Measurements from ENCODE around the gene ZNF763.

The ZNF763 gene

GRCh38 chr19:11963566-11964355 lies 1.1 kb upstream of the ZNF763 start:
- no peak overlapping the region for H3K4me3 ChIP-seq (ENCODE audit: low read length)
- peak; percentile 59 for DNase-seq (ENCODE audit: low read depth)

GRCh38 chr19:11964496-11964857 lies 363 bp upstream of the ZNF763 start:
- peak; percentile 9 for TF ChIP-seq CTCF (IDR thresholded peaks at IDR 0.05; ENCODE audit: insufficient read depth, low read depth, low read length, missing control alignments)
- no peak for DNase-seq (ENCODE audit: low read depth)
- H3K4me3 ChIP-seq (ENCODE audit: low read length): peak overlapping the region; percentile 80

More at GRCh38 chr19:11963566-11964355, 1.1 kb upstream of the ZNF763 start:
- peak; percentile 69 for TF ChIP-seq CTCF (IDR thresholded peaks at IDR 0.05; ENCODE audit: insufficient read depth, low read depth, low read length, missing control alignments)

GRCh38 chr19:11970174-11970573 lies 5.3 kb downstream of the ZNF763 start:
- no peak for TF ChIP-seq CTCF (IDR thresholded peaks at IDR 0.05; ENCODE audit: insufficient read depth, low read depth, low read length, missing control alignments)
- no peak for DNase-seq (ENCODE audit: low read depth)
- H3K4me3 ChIP-seq (ENCODE audit: low read length): no peak overlapping the region

- no peak for DNase-seq (ENCODE audit: low read depth)
- H3K4me3 ChIP-seq (ENCODE audit: low read length): no peak overlapping the region
- TF ChIP-seq CTCF (IDR thresholded peaks at IDR 0.05; ENCODE audit: insufficient read depth, low read depth, low read length, missing control alignments): no peak
These were observed 6.2 kb downstream of the ZNF763 start for GRCh38 chr19:11971041-11971440.

- TF ChIP-seq CTCF (IDR thresholded peaks at IDR 0.05; ENCODE audit: insufficient read depth, low read depth, low read length, missing control alignments): no peak
- DNase-seq (ENCODE audit: low read depth): peak; percentile 14
- no peak overlapping the region for H3K4me3 ChIP-seq (ENCODE audit: low read length)
These were observed 8.4 kb downstream of the ZNF763 start for GRCh38 chr19:11973019-11973810.

- no peak for DNase-seq (ENCODE audit: low read depth)
- no peak for TF ChIP-seq CTCF (IDR thresholded peaks at IDR 0.05; ENCODE audit: insufficient read depth, low read depth, low read length, missing control alignments)
- H3K4me3 ChIP-seq (ENCODE audit: low read length): no peak overlapping the region
These were observed 13.8 kb downstream of the ZNF763 start for GRCh38 chr19:11978492-11979100.

Data from epithelial cell of esophagus (primary cell).